Spinal cord (tissue), 10 donors: ENCODE measurements around the gene TMEM221. TPM values are rescaled to one million over a fixed set of nuclear protein-coding genes. Genes with fewer than 3 reads are reported as not detected.
A peak's percentile ranks its signal among the peaks of the same experiment; 100 is the strongest.
"Not testable (repeated sequence)": the region's sequence is repeated elsewhere in the genome, so short reads cannot be mapped to it uniquely, and the experiment has no call there.

ENCODE experiments used
- DNase-seq, 6 donors: peaks; one replicate each; pipeline versions ENCODE4 v3.0.0 to v3.0.0-alpha.2; 2013 to 2015; ENCODE audit warnings: low spot score in 6 of 6, low read depth in 4 of 6
- H3K27ac ChIP-seq: one replicate; pipeline ENCODE4 v1.5.1; 2013; ENCODE audit warnings: low read depth, low read length, control low read depth
- H3K27me3 ChIP-seq: one replicate; pipeline ENCODE4 v1.6.1; 2013; ENCODE audit warnings: low read length; ENCODE audit not compliant: control insufficient read depth, insufficient read depth
- H3K36me3 ChIP-seq: one replicate; pipeline ENCODE4 v1.6.1; 2013; ENCODE audit warnings: low read length; ENCODE audit not compliant: control insufficient read depth, insufficient read depth
- H3K4me1 ChIP-seq: one replicate; pipeline ENCODE4 v1.6.1; 2013; ENCODE audit warnings: low read length; ENCODE audit not compliant: control insufficient read depth, insufficient read depth
- H3K4me3 ChIP-seq: one replicate; pipeline ENCODE4 v1.5.1; 2013; ENCODE audit warnings: low read depth, low read length, control low read depth
- H3K9me3 ChIP-seq: one replicate; pipeline ENCODE4 v1.6.1; 2013; ENCODE audit warnings: low read length; ENCODE audit not compliant: control insufficient read depth, insufficient read depth
- WGBS: methylation state at CpG from one replicate; pipeline ENCODE4 v1.1.5; 2013; ENCODE audit warnings: missing lambda C conversion rate; ENCODE audit not compliant: insufficient coverage; 5-methylcytosine and 5-hydroxymethylcytosine counted together
- polyA plus RNA-seq, 2 donors: library from polyadenylated mRNA; unstranded; fragments of 120-200 nt; gene quantifications; one replicate each; pipeline ENCODE4 v1.2.1, GENCODE V29; 2013; ENCODE audit not compliant: insufficient read length in 2 of 2
- total RNA-seq, 2 donors: library from RNA; depleted of rRNA in 1 of 2; stranded (reverse); fragments of 120-200 nt in 1 of 2; fragments of >200 nt in 1 of 2; gene quantifications; one replicate each; pipeline versions ENCODE4 v1.2.3 to v1.2.4, GENCODE V29; 2013 to 2014
- donor health status: healthy.

TMEM221 gene
- total and polyA plus RNA-seq, 4 donors = 2.1 to 4.2 (median 2.6) TPM

DNA sequence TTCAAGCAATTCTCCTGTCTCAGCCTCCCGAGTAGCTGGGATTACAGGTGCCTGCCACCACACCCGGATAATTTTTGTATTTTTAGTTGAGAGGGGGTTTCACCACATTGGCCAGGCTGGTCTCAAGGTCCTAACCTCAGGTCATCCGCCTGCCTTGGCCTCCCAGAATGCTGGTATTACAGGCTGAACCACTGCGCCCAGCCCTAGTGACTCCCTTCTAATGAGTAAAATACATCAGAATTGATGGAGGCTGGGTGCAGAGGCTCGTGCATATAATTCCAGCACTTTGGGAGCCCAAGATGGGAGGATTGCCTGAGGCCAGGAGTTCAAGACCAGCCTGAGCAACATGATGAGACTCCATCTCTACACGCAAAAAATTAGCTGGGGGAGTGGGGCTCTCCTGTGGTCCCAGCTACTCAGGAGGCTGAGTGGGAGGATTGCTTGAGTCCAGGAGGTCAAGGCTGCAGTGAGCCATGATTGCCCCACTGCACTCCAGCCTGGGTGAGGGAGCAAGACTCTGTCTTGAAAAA lies 26.6 kb upstream of the TMEM221 start:
- H3K27me3 ChIP-seq, DNase-seq, H3K9me3 ChIP-seq, H3K4me3 ChIP-seq, H3K36me3 ChIP-seq: not testable (repeated sequence)
- 67% methylated on average over 1 of the region's 6 CpGs for WGBS
- Histone ChIP-seq H3K4me1 (peaks cover 41% of the 10 kb centered on the region), H3K27ac (peak overlapping the region; percentile 92)

DNA sequence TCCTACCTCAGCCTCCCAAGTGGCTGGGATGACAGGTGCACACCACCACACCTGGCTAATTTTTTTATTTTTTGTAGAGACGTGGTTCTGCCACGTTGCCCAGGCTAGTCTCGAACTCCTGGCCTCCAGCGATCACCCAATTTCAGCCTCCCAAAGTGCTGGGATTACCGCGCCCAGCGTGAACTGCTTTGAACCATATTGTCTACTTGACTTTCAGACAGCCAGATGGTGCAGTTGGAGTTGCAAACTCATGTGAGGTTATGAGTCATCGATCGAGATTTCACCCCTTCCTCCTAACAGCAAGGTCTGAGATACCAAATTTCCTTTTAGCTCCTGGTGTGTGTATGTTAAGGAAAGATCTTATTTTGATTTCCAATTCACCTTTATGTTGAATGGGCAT lies 24.6 kb upstream of the TMEM221 start:
- 96% methylated on average over 7 of the region's 9 CpGs for WGBS
- no peaks in the 10 kb centered on the region for H3K27me3 ChIP-seq
- no peaks in the 10 kb centered on the region for H3K9me3 ChIP-seq
- peaks cover 50% of the 10 kb centered on the region for H3K4me1 ChIP-seq
- no peak for DNase-seq
- H3K4me3 ChIP-seq = no peak overlapping the region
- H3K36me3 ChIP-seq = peaks cover 2% of the 10 kb centered on the region
- no peak overlapping the region for H3K27ac ChIP-seq

DNA sequence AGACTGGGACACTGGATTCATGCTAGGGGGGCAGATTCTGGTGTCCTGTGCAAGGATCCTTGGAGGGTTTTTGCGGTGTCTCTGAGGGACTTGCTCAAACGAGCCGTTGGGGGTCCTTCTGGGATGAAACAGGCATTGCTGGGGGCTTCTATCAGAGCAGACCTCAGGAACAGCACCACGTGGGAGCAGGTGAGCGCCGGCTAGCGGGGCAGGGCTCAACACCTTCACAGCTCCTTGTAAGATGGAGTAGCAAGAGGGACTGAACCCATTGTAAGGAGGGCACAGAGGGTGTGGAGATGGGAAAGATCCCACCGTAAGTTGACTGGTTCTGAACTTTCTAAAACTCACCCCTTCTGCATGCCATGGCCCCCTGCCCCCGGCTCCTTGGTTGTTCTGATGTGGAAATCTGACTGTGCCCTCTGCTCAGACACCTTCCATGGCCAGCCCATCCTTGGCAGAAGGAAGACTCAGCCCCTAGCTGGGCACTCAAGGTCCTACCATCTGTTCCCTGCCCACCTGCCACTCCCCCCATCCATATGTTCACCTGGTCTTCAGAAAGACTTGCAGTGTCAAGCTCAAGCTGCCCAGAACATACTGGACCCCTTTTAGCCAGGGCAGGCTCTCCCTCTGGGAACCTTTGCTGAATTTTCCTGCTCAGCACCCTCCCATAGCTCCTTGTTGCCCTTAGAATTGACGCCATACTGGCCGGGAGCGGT lies 23.1 kb upstream of the TMEM221 start:
- Histone ChIP-seq H3K4me1 (peaks cover 49% of the 10 kb centered on the region), H3K9me3 (no peaks in the 10 kb centered on the region), H3K4me3 (peak overlapping the region; percentile 72), H3K36me3 (peaks cover 2% of the 10 kb centered on the region), H3K27me3 (no peaks in the 10 kb centered on the region), H3K27ac (no peak overlapping the region)
- DNase-seq = no peak
- WGBS = 28% methylated on average over 9 of the region's 12 CpGs

DNA sequence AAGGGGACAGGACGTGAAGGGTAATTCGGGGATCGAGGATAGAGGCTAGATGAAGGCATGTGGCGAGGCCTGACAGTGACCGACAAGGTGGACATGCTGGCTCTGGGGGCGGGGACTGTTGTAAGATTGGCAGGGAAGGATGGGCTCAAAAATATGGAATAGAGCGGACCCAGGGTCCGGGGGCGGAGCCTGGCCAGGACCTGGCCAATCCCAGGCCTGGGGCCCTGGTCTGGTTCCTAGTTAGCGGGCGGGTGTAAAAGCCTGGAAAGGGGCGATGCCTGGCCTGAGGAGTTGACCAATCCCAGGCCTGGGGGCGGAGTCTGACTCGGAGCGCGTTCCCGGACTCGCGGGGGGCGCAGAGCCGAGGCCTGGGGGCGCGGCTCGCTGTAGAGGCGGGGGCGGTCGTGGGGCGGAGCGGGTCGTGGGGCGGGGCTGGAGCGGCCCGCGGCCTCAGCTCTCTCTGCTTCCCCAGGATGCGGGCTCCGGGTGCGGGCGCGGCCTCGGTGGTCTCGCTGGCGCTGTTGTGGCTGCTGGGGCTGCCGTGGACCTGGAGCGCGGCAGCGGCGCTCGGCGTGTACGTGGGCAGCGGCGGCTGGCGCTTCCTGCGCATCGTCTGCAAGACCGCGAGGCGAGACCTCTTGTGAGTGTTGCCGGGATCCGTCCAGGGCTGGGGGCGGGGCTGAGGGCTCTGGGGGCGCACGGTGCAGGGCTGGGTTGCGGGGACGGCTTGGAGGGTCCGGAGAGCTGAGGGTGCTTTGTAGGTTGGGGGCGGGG lies 21.8 kb upstream of the TMEM221 start, which contains the start of gene SLC27A1:
SLC27A1 (plus strand) TSS at position 457 of the 774 bp plus-strand sequence; CDS start at position 474, 17 bp downstream.
- WGBS = 0% methylated on average over 62 of the region's 67 CpGs
- Histone ChIP-seq H3K27ac (peak within 1 kb of the TSS; percentile 94), H3K27me3 (no peaks in the 10 kb centered on the region), H3K36me3 (peaks cover 2% of the 10 kb centered on the region), H3K9me3 (no peaks in the 10 kb centered on the region), H3K4me3 (peak within 1 kb of the TSS; percentile 73), H3K4me1 (peaks cover 40% of the 10 kb centered on the region)
- peak; percentile 96 to 100 (median 98) for DNase-seq

DNA sequence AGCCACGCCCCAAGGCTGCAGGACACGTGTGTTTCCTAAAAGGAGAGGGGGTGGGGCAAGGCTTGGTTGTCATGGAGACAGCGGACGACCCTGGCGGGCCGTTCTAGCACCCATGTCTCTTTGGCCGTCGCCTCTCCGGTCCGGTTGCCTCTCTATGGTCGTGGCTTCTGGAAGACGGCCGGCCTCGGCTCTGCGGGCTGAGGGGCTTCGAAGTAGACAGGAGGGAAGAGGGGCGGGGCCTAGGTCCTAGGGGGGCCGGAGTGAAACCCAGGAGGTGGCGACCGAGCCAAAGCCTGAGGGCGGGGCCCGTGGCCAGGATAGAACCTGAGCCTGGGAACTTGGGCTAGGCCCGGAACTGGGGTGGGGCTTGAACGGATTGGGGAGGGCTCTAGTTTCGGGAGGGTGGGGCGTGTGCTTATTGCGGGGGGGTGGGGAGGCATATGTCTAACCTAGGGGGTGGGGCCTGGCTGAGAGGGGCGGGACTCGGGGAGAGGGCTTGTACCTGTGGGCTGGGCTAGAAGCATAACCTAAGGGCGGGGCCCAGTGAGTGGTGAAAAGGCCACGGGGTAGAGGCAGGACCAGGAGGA lies 21.1 kb upstream of the TMEM221 start:
- Histone ChIP-seq H3K4me3 (peak overlapping the region; percentile 73), H3K4me1 (peaks cover 34% of the 10 kb centered on the region), H3K9me3 (no peaks in the 10 kb centered on the region), H3K27me3 (no peaks in the 10 kb centered on the region), H3K36me3 (peaks cover 2% of the 10 kb centered on the region), H3K27ac (peak overlapping the region; percentile 94)
- under 1% methylated on average over 30 of the region's 31 CpGs for WGBS
- peak; percentile 60 to 94 (median 81) for DNase-seq

DNA sequence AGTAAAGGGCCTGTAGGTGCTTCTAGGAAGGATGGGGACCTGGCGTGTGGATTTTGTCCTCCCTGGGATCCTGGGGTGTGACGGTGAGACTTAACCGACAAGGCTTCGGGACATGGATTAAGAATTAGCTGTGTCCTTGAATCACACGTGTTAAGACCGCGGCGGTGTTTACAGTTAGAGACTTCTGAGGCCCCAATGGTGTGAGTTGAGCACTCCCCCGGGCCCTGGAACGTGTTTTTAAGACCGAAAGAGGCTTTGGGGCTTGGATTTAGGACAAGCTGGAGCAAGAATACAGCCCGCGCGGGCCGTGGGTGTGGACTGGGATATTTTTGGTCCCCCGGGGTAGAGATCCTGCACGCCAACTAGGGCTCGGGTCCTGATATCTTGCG lies 20.6 kb upstream of the TMEM221 start:
- Histone ChIP-seq H3K27me3 (no peaks in the 10 kb centered on the region), H3K9me3 (no peaks in the 10 kb centered on the region), H3K27ac (peak overlapping the region; percentile 84), H3K36me3 (peaks cover under 1% of the 10 kb centered on the region), H3K4me1 (peaks cover 34% of the 10 kb centered on the region), H3K4me3 (peak overlapping the region; percentile 73)
- 4% methylated on average over 19 of the region's 19 CpGs for WGBS
- DNase-seq = peak in 1 of 6 donors; percentile 31

DNA sequence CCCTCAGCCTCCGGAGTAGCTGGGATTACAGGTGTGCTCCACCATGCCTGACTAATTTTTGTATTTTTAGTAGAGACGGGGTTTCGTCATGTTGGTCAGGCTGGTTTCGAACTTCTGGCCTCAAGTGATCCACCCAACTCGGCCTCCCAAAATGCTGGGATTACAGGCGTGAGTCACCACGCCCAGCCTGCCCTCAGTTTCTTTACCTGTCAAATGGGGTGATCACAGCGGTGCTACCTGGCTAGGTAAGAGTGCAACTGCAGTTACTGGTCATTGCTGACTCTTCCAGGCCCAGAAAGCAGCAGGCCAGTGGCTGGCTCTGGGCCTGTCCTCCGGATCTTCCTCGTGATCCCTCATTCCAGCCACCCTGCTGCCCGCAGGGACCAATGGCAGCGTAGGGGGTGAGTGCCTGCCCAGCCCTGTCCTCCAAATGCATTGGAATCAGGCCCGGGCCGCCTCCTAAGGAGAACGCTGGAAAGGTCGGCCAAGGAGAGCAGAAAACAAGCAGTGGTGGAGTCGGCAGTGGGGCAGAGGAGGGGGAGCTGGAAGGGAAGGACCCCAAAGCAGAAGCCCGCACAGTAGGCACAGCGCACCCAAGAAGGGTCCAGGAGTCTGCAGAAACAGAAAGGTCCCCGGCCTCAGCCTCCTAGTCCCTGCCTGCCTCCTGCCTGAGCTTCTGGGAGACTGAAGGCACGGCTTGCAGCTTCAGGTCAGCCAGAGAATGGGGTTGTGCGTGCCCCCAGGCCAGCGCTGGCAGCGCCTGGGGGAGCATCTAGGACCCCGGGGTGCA lies 20.0 kb upstream of the TMEM221 start:
- H3K9me3 ChIP-seq = no peaks in the 10 kb centered on the region
- DNase-seq = peak in 1 of 6 donors; percentile 58
- peaks cover 34% of the 10 kb centered on the region for H3K4me1 ChIP-seq
- H3K27me3 ChIP-seq = no peaks in the 10 kb centered on the region
- peak overlapping the region; percentile 84 for H3K27ac ChIP-seq
- WGBS = 43% methylated on average over 23 of the region's 25 CpGs
- no peaks in the 10 kb centered on the region for H3K36me3 ChIP-seq
- peak overlapping the region; percentile 73 for H3K4me3 ChIP-seq

DNA sequence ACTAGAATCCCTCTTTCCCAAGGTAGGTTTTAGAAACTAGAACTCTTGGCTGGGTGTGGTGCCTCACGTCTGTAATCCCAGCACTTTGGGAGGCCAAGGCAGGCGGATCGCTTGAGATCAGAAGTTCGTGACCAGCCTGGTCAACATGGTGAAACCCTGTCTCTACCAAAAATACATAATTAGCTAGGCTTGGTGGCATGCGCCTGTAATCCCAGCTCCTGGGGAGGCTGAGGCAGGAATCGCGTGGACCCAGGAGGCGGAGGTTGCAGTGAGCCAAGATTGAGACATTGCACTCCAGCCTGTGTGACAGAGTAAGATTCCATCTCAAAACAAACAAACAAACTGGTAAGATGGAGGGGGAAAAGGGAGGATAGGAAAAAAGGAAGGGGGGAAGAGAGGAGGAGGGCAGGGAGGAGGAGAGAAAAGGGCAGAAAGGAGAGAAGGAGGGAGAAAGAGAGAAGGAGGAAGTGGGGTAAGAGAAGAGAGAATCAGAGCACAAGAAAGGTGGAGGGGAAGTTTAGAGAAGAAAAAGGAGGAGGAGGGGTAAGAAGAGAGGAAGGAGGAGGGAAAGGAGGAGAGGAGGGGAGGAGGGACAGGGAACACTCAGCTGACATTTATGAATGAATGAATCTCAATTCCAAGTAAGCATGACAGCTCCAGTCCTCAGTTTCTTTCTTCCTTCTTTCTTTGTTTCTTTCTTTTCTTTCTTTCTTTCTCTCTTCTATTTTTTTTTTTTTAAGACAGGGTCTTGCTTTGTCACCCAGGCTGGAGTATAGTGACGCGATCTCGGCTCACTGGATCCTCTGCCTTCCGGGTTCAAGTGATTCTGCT lies 19.2 kb upstream of the TMEM221 start:
- Histone ChIP-seq H3K27ac (no peak overlapping the region), H3K4me3 (no peak overlapping the region), H3K27me3 (no peaks in the 10 kb centered on the region), H3K36me3 (no peaks in the 10 kb centered on the region), H3K4me1 (peaks cover 34% of the 10 kb centered on the region), H3K9me3 (no peaks in the 10 kb centered on the region)
- WGBS = 87% methylated on average over 10 of the region's 12 CpGs
- no peak for DNase-seq
